GM08714 (cell line): ENCODE data around the gene NOTCH1.

Source experiments
- H3K4me3 ChIP-seq: fragments of 200-500 bp; sonication (Bioruptor generic); 2 replicates; pipeline ENCODE4 v1.5.1; 2014; ENCODE audit warnings: mild to moderate bottlenecking, low read length, inconsistent platforms
- ZNF274 ChIP-seq: IDR thresholded peaks from 2 replicates; pipeline ENCODE4 v1.6.1; 2012; ENCODE audit warnings: mild to moderate bottlenecking, low read depth, low read length

Gene NOTCH1

GRCh38 chr9:136455043-136456002 lies 90.5 kb downstream of the NOTCH1 start:
- H3K4me3 ChIP-seq, result no peak overlapping the region
- no peak for TF ChIP-seq ZNF274

GRCh38 chr9:136454026-136454796 lies 91.6 kb downstream of the NOTCH1 start:
- TF ChIP-seq ZNF274, result no peak
- no peak overlapping the region for H3K4me3 ChIP-seq

GRCh38 chr9:136453326-136453725 lies 92.5 kb downstream of the NOTCH1 start:
- no peak overlapping the region for H3K4me3 ChIP-seq
- no peak for TF ChIP-seq ZNF274

GRCh38 chr9:136451221-136451877 lies 94.5 kb downstream of the NOTCH1 start:
- TF ChIP-seq ZNF274, result no peak
- H3K4me3 ChIP-seq, result no peak overlapping the region

- TF ChIP-seq ZNF274, result no peak
- H3K4me3 ChIP-seq, result no peak overlapping the region
Measured at GRCh38 chr9:136448655-136449054, 97.2 kb downstream of the NOTCH1 start.

- no peak overlapping the region for H3K4me3 ChIP-seq
- no peak for TF ChIP-seq ZNF274
Measured at GRCh38 chr9:136447173-136447778, 98.6 kb downstream of the NOTCH1 start.

- no peak overlapping the region for H3K4me3 ChIP-seq
- TF ChIP-seq ZNF274, result no peak
Measured at GRCh38 chr9:136445799-136446198, 100.0 kb downstream of the NOTCH1 start.
